ENCODE results near the gene PLK3. TPM values are rescaled to one million over a fixed set of nuclear protein-coding genes. Genes with fewer than 3 reads are reported as not detected.

PLK3 gene
- total and polyA plus RNA-seq, 9 of the 15 experiments (the other 6 are each of a cell fraction or from before 2014, with no cell fraction given) = 0.52 to 22.7 (median 11.0) TPM

GRCh38 chr1:44819608-44820327, 19.6 kb downstream of the PLK3 start (continued):
- TF ChIP-seq PRMT5 (CRISPR knock-in tag; IDR thresholded peaks at IDR 0.05) (no peak), CHD4 (IDR thresholded peaks at IDR 0.05; ENCODE audit: insufficient read depth, insufficient replicate concordance, low read depth, low read length, poor library complexity, severe bottlenecking) (no peak), NCOR1 (IDR thresholded peaks at IDR 0.05) (peak; percentile 97), GABPB1 (CRISPR knock-in tag; IDR thresholded peaks at IDR 0.05) (peak; percentile 74), CBX8 (IDR thresholded peaks at IDR 0.05; ENCODE audit: borderline replicate concordance, extremely low read depth, low read depth, low read length, poor library complexity, severe bottlenecking) (no peak), CAMTA2 (CRISPR knock-in tag; conservative IDR thresholded peaks at IDR 0.05) (peak; percentile 96), BACH1 (tag; IDR thresholded peaks at IDR 0.05) (no peak; the same call in 1 of the 2 replicates), NRF1 (conservative IDR thresholded peaks at IDR 0.05 in 1 of 2, IDR thresholded peaks at IDR 0.05 in 1 of 2) (peak; percentile 56 to 63; a peak in 3 of 4 replicates), MYC (IDR thresholded peaks at IDR 0.05; ENCODE audit: low read depth, low read length) (no peak; the same call in 1 of the 2 replicates), MYC (CRISPR knock-in tag; IDR thresholded peaks at IDR 0.05; ENCODE audit: borderline replicate concordance, low read depth) (no peak; the same call in 1 of the 2 replicates), STAG1 (CRISPR knock-in tag; IDR thresholded peaks at IDR 0.05; ENCODE audit: borderline replicate concordance) (no peak), ZNF3 (CRISPR knock-in tag; IDR thresholded peaks at IDR 0.05) (peak; percentile 69; the same call in 1 of the 2 replicates), CHCHD3 (CRISPR knock-in tag; IDR thresholded peaks at IDR 0.05) (peak; percentile 98), POLR2G (IDR thresholded peaks at IDR 0.05; ENCODE audit: low read depth, low read length) (peak; percentile 56), NCOA6 (IDR thresholded peaks at IDR 0.05) (no peak; the same call in 1 of the 2 replicates), ZBTB2 (IDR thresholded peaks at IDR 0.05) (0 out of 2 replicates have a peak, but pooled peaks have one; percentile 8), SLC30A9 (CRISPR knock-in tag; IDR thresholded peaks at IDR 0.05) (no peak), RFX5 (IDR thresholded peaks at IDR 0.05; ENCODE audit: low read depth, low read length) (peak; percentile 64; the same call in 1 of the 2 replicates), POLR3A (IDR thresholded peaks at IDR 0.05; ENCODE audit: borderline replicate concordance, extremely low read depth, insufficient read depth, insufficient read length) (no peak), ETV5 (CRISPR knock-in tag; IDR thresholded peaks at IDR 0.05; ENCODE audit: low read depth) (peak; percentile 90; the same call in 1 of the 2 replicates), ZKSCAN8 (CRISPR knock-in tag; IDR thresholded peaks at IDR 0.05) (peak; percentile 91; the same call in 1 of the 2 replicates), PRPF4 (IDR thresholded peaks at IDR 0.05; ENCODE audit: insufficient read depth, low read depth, low read length, poor library complexity, severe bottlenecking) (no peak), COPS2 (conservative IDR thresholded peaks at IDR 0.05) (no peak), MECOM (CRISPR knock-in tag; IDR thresholded peaks at IDR 0.05) (peak; percentile 80), MEF2D (tag; conservative IDR thresholded peaks at IDR 0.05; ENCODE audit: low read depth) (peak; percentile 60; the same call in 1 of the 2 replicates), ZNF57 (CRISPR knock-in tag; IDR thresholded peaks at IDR 0.05) (peak; percentile 35)
- TF ChIP-seq, protein P1, sequence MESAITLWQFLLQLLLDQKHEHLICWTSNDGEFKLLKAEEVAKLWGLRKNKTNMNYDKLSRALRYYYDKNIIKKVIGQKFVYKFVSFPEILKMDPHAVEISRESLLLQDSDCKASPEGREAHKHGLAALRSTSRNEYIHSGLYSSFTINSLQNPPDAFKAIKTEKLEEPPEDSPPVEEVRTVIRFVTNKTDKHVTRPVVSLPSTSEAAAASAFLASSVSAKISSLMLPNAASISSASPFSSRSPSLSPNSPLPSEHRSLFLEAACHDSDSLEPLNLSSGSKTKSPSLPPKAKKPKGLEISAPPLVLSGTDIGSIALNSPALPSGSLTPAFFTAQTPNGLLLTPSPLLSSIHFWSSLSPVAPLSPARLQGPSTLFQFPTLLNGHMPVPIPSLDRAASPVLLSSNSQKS (CRISPR knock-in tag; IDR thresholded peaks at IDR 0.05) = no peak
